Body of pancreas (tissue), 4 donors: ENCODE data around the gene TMEM238L. TPM values are rescaled to one million over a fixed set of nuclear protein-coding genes. Genes with fewer than 3 reads are reported as not detected.

Experiments used
- ATAC-seq: fragments of 150-250 bp; one replicate; pipeline ENCODE4 v1.9.1; 2016
- DNase-seq, 4 donors: peaks; one replicate each; pipeline ENCODE4 v3.0.0-alpha.2; 2019
- H3K27ac ChIP-seq, 4 donors: fragments of 200-600 bp; sonication (generic); 1 replicate in 3 of 4; 2 replicates in 1 of 4; pipeline versions ENCODE4 v1.5.1 to v1.6.1; 2016 to 2019; ENCODE audit warnings: mild to moderate bottlenecking in 1 of 4, mixed read lengths in 1 of 4, moderate library complexity in 1 of 4
- H3K27me3 ChIP-seq, 2 donors: fragments of 200-600 bp; sonication (generic); one replicate each; pipeline ENCODE4 v1.6.0; 2016; ENCODE audit warnings: mild to moderate bottlenecking in 1 of 2
- H3K36me3 ChIP-seq, 2 donors: fragments of 200-600 bp; sonication (generic); replicated peaks in 1 of 2; 2 replicates each; pipeline ENCODE4 v1.5.1; 2016; ENCODE audit warnings: low read depth in 2 of 2; ENCODE audit not compliant: insufficient read depth in 1 of 2
- H3K4me1 ChIP-seq: fragments of 200-600 bp; sonication (generic); one replicate; pipeline ENCODE4 v1.6.0; 2016
- H3K4me3 ChIP-seq, 2 donors: fragments of 200-600 bp; sonication (generic); 1 replicate in 1 of 2; 2 replicates in 1 of 2; pipeline ENCODE4 v1.5.1; 2016 to 2019
- H3K9me3 ChIP-seq, 3 donors: fragments of 200-600 bp; sonication (generic); 1 replicate in 2 of 3; 2 replicates in 1 of 3; pipeline ENCODE4 v1.5.1; 2016
- CTCF ChIP-seq, 7 experiments: fragments of 450-650 bp in 4 of 7; fragments of 200-600 bp in 3 of 7; sonication (generic) in 3 of 7; IDR thresholded peaks; one replicate each; pipeline ENCODE4 v1.5.1; 2016 to 2019; ENCODE audit warnings: antibody characterized with exemption in 7 of 7
- POLR2A ChIP-seq, 3 donors: fragments of 450-650 bp; IDR thresholded peaks; one replicate each; pipeline ENCODE4 v1.6.1; 2016; ENCODE audit warnings: antibody characterized with exemption in 3 of 3, mild to moderate bottlenecking in 2 of 3
- WGBS, 2 donors: methylation state at CpG; one replicate each; pipeline ENCODE4 v1.1.5; 2017; 5-methylcytosine and 5-hydroxymethylcytosine counted together
- intact Hi-C: fragments of 100-400 bp; cut with DNase I; formaldehyde crosslinking; loops from one replicate; pipeline ENCODE4 v1.15.1; 2023
- total RNA-seq, 2 donors: library from RNA; depleted of rRNA; stranded (reverse); fragments of >200 nt; gene quantifications; one replicate each; pipeline ENCODE4 v1.1.0, GENCODE V29; 2016

Gene TMEM238L
- total RNA-seq, 2 donors from 2014 or later = not detected

- H3K9me3 ChIP-seq = no peaks in the 10 kb centered on the region
- DNase-seq = no peak
- no peak overlapping the region for H3K4me3 ChIP-seq
- intact Hi-C loops = no loop called here
- ATAC-seq = no peak
- TF ChIP-seq POLR2A (IDR thresholded peaks at IDR 0.05) (no peak), CTCF (IDR thresholded peaks at IDR 0.05) (no peak)
- no peaks in the 10 kb centered on the region for H3K4me1 ChIP-seq
- H3K27me3 ChIP-seq = no peaks in the 10 kb centered on the region
- no peaks in the 10 kb centered on the region for H3K36me3 ChIP-seq
- WGBS, 2 donors = 78 to 87% methylated on average over 6 of the region's 6 CpGs
- H3K27ac ChIP-seq = no peak overlapping the region
These were observed 34.1 kb downstream of the TMEM238L start for GRCh38 chr17:10769840-10770239.

DNA sequence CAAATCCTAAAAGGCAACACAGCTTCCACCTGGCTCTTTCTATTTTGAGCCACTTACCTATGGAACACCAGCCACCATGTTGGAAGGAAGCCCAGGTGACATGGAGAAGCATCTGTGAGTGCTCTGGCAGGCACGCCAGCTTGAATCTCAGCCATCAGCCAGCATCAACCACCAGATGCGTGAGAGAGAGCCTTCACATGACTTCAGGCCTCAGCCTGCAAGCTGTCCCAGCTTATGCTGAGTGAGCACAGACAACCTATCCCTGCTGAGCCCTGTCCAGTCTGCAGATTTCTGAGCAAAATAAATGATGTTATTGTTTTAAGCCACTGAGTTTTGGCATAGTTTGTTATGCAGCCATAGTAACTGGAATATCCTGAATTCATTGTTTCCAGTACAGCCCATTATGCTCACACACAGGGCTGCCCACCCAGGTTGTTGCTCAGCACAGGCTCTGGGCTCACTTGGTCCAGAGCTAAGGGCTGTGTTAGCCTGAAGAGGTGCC, 35.1 kb downstream of the TMEM238L start:
- TF ChIP-seq POLR2A (IDR thresholded peaks at IDR 0.05) (no peak), CTCF (IDR thresholded peaks at IDR 0.05) (no peak)
- Histone ChIP-seq H3K27ac (no peak overlapping the region), H3K9me3 (no peaks in the 10 kb centered on the region), H3K27me3 (no peaks in the 10 kb centered on the region), H3K4me3 (no peak overlapping the region), H3K36me3 (no peaks in the 10 kb centered on the region), H3K4me1 (no peaks in the 10 kb centered on the region)
- 82 to 94% methylated on average over 2 of the region's 2 CpGs for WGBS, 2 donors
- no peak for DNase-seq
- intact Hi-C loops = no loop called here
- no peak for ATAC-seq

DNA sequence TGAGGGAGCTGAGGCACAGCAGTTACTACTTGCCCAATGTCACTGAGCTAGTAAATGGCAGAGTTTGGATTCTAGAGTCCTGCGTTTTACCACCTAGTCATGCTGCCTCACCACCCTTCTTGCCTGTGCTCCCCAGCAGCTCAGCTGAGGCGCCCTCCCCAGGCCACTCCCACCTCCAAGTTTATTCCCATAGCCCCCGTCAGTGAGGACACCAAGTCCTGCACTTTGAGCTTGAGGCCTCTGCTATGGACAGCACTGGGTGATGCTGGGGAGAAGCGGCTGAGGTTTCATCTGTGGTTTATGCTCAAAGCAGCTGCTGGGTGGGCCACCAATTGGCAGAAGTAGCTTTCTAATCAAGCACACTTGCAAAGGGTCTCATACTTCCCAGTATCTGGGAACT, 36.7 kb downstream of the TMEM238L start:
- DNase-seq (no peak), ATAC-seq (no peak)
- no peak for TF ChIP-seq CTCF (IDR thresholded peaks at IDR 0.05)
- no peak for TF ChIP-seq POLR2A (IDR thresholded peaks at IDR 0.05)
- Histone ChIP-seq H3K36me3 (no peaks in the 10 kb centered on the region), H3K9me3 (no peaks in the 10 kb centered on the region), H3K4me3 (no peak overlapping the region), H3K27me3 (no peaks in the 10 kb centered on the region), H3K27ac (no peak overlapping the region), H3K4me1 (no peaks in the 10 kb centered on the region)
- intact Hi-C loops = no loop called here
- WGBS, 2 donors = 90 to 93% methylated on average over 4 of the region's 4 CpGs

- no peak overlapping the region for H3K27ac ChIP-seq
- peaks cover 17% of the 10 kb centered on the region for H3K4me1 ChIP-seq
- no peak overlapping the region for H3K4me3 ChIP-seq
- TF ChIP-seq POLR2A (IDR thresholded peaks at IDR 0.05) (no peak), CTCF (IDR thresholded peaks at IDR 0.05) (no peak)
- no peaks in the 10 kb centered on the region for H3K36me3 ChIP-seq
- intact Hi-C loops = no loop called here
- no peaks in the 10 kb centered on the region for H3K27me3 ChIP-seq
- H3K9me3 ChIP-seq = no peaks in the 10 kb centered on the region
- DNase-seq (no peak), ATAC-seq (no peak)
- 92 to 100% methylated on average over 1 of the region's 1 CpG for WGBS, 2 donors
These were observed 41.9 kb downstream of the TMEM238L start for GRCh38 chr17:10762037-10762436.

DNA sequence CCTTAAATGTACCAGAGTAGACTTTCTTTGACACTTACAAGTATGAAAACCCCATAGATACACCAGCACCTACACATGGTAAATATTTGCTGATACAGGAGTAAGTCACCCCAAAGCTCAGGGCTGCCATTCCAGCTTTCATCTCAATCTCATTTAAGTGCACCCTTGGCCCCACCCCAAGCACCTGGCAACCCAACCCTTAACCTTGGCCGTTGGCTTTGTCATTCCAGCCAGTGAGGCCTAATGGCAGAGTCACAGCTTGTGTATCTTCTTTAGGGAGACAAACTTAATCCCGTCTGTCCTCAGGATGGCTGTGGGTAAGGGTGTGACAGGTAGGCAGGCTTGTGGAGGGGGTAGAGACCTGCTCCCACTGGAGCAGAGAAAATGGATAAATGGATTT, 42.6 kb downstream of the TMEM238L start:
- intact Hi-C loops = no loop called here
- 58 to 66% methylated on average over 2 of the region's 2 CpGs for WGBS, 2 donors
- Histone ChIP-seq H3K36me3 (no peaks in the 10 kb centered on the region), H3K4me1 (peaks cover 24% of the 10 kb centered on the region), H3K4me3 (no peak overlapping the region), H3K27me3 (no peaks in the 10 kb centered on the region), H3K27ac (no peak overlapping the region), H3K9me3 (no peaks in the 10 kb centered on the region)
- no peak for DNase-seq
- ATAC-seq = no peak
- TF ChIP-seq CTCF (IDR thresholded peaks at IDR 0.05) (no peak), POLR2A (IDR thresholded peaks at IDR 0.05) (no peak)
